Endothelial cell of umbilical vein (primary cell): Measurements from ENCODE around the gene HLA-DMA. TPM values are rescaled to one million over a fixed set of nuclear protein-coding genes. Genes with fewer than 3 reads are reported as not detected.

ENCODE experiments used
- BruUV-seq: library from RNA; stranded (reverse); fragments of 400-500 nt; replicated peaks from 2 replicates; lab custom pipeline; 2021; lab: Mats Ljungman, UMichigan
- CTCF ChIA-PET: fragments of 300-600, 350-600 bp; sonication (Branson Sonifier 250); formaldehyde crosslinking; loops from one replicate; lab custom pipeline; 2021; ENCODE audit warnings: antibody characterized with exemption, inconsistent platforms; lab: Charles Lee
- POLR2A ChIA-PET: fragments of 300-600, 350-600 bp; sonication (Branson Sonifier 250); formaldehyde crosslinking; loops from one replicate; lab custom pipeline; 2021; ENCODE audit warnings: antibody characterized with exemption, inconsistent platforms; lab: Charles Lee
- DNase-seq: peaks from one replicate; pipeline ENCODE4 v3.0.0-alpha.2; 2011; ENCODE audit warnings: low read depth, low spot score
- FAIRE-seq: peaks from 2 replicates; lab custom pipeline; 2011; peaks lifted over from hg19 to GRCh38; lab: Jason Lieb, UNC
- H2AFZ ChIP-seq: 2 replicates; pipeline ENCODE4 v1.6.0; 2012; ENCODE audit warnings: low read depth, low read length, control low read depth, inconsistent platforms
- H3K27ac ChIP-seq: 2 replicates; pipeline ENCODE4 v1.5.1; 2011; ENCODE audit warnings: low read depth, mild to moderate bottlenecking, control low read depth, low read length, moderate library complexity; ENCODE audit not compliant: insufficient read depth
- H3K27me3 ChIP-seq, 2 experiments: 2 replicates each; pipeline versions ENCODE4 v1.6.0 to v1.6.1; 2011; ENCODE audit warnings: low read length in 2 of 2, mixed read lengths in 1 of 2; ENCODE audit not compliant: control insufficient read depth in 2 of 2, insufficient read depth in 2 of 2
- H3K36me3 ChIP-seq, 2 experiments: 2 replicates in 1 of 2; 3 replicates in 1 of 2; pipeline ENCODE4 v1.5.1; 2011; ENCODE audit warnings: low read length in 2 of 2, mild to moderate bottlenecking in 1 of 2, moderate library complexity in 1 of 2; ENCODE audit not compliant: control insufficient read depth in 2 of 2, insufficient read depth in 2 of 2; ENCODE audit errors: extremely low read depth in 1 of 2
- H3K4me1 ChIP-seq: 3 replicates; pipeline ENCODE4 v1.5.1; 2011; ENCODE audit warnings: mild to moderate bottlenecking, low read length; ENCODE audit not compliant: control insufficient read depth, insufficient read depth; ENCODE audit errors: extremely low read depth
- H3K4me2 ChIP-seq: 2 replicates; pipeline ENCODE4 v1.6.1; 2011; ENCODE audit warnings: low read length, control low read depth, mixed read lengths; ENCODE audit not compliant: insufficient read depth
- H3K4me3 ChIP-seq, 3 experiments: fragments of 200-600 bp in 1 of 3; sonication (generic), shearing (Covaris generic) in 1 of 3; replicated peaks in 1 of 3; 2 replicates each; pipeline ENCODE4 v1.5.1; 2011 to 2016; ENCODE audit warnings: control low read depth in 3 of 3, low read length in 3 of 3, mild to moderate bottlenecking in 2 of 3, inconsistent platforms in 1 of 3, low read depth in 1 of 3, moderate library complexity in 1 of 3; ENCODE audit not compliant: insufficient read depth in 1 of 3
- H3K79me2 ChIP-seq: 2 replicates; pipeline ENCODE4 v1.6.0; 2012; ENCODE audit warnings: low read length, inconsistent platforms; ENCODE audit not compliant: control insufficient read depth, insufficient read depth
- H3K9ac ChIP-seq: replicated peaks from 2 replicates; pipeline ENCODE3; 2011; ENCODE audit warnings: low read length, control low read depth; ENCODE audit not compliant: insufficient read depth; ENCODE audit errors: extremely low read depth
- H3K9me1 ChIP-seq: replicated peaks from 3 replicates; pipeline ENCODE4 v1.6.0; 2011; ENCODE audit warnings: mild to moderate bottlenecking, low read length; ENCODE audit not compliant: control insufficient read depth, insufficient read depth; ENCODE audit errors: extremely low read depth
- H3K9me3 ChIP-seq: replicated peaks from 2 replicates; pipeline ENCODE4 v1.5.1; 2012; ENCODE audit warnings: low read length, inconsistent platforms; ENCODE audit not compliant: control insufficient read depth, insufficient read depth
- H4K20me1 ChIP-seq: replicated peaks from 2 replicates; pipeline ENCODE3; 2011; ENCODE audit warnings: mild to moderate bottlenecking, low read length; ENCODE audit not compliant: control insufficient read depth, insufficient read depth; ENCODE audit errors: extremely low read depth
- GATA2 ChIP-seq: IDR thresholded peaks from 2 replicates; pipeline ENCODE4 v1.7.0; 2011; ENCODE audit warnings: low read depth, mild to moderate bottlenecking, moderate library complexity, mixed read lengths, low read length; ENCODE audit not compliant: insufficient read length, insufficient read depth
- JUN ChIP-seq: IDR thresholded peaks from 2 replicates; pipeline ENCODE4 v1.6.1; 2011; ENCODE audit warnings: borderline replicate concordance, low read depth; ENCODE audit not compliant: insufficient read length, insufficient read depth
- POLR2A ChIP-seq: IDR thresholded peaks from 2 replicates; pipeline ENCODE4 v1.6.1; 2012; ENCODE audit warnings: low read depth, mild to moderate bottlenecking, control low read depth, low read length
- dilution Hi-C: fragments of 300-500 bp; cut with MboI; formaldehyde crosslinking; loops from one replicate; pipeline ENCODE4 v1.15.0; 2019; ENCODE audit warnings: low sequenced_read_pairs; ENCODE audit not compliant: extremely low pct_ligation_motif_present
- intact Hi-C: fragments of 100-400 bp; cut with micrococcal nuclease; formaldehyde crosslinking; loops from one replicate; pipeline ENCODE4 v1.10.0; 2022
- polyA plus RNA-seq, 4 experiments: library from polyadenylated mRNA; depleted of rRNA in 3 of 4; stranded (reverse) in 3 of 4; unstranded in 1 of 4; fragments of >200 nt; gene quantifications; 2 replicates each; pipeline versions ENCODE4 v1.2.1 to v1.2.3, GENCODE V29; 2011 to 2012; ENCODE audit warnings: missing spikeins in 1 of 4
- total RNA-seq: library from RNA; stranded (reverse); gene quantifications from 2 replicates; pipeline ENCODE4 v1.2.3, GENCODE V29; 2021
- TF ChIP-seq, protein P1 (sequence below): IDR thresholded peaks from 2 replicates; pipeline ENCODE4 v1.6.1; 2011; ENCODE audit not compliant: insufficient read depth, insufficient read length

HLA-DMA gene
- total and polyA plus RNA-seq, 2 donors (not counting 3 experiments of a cell fraction or from before 2014, with no cell fraction given), result 1.2 to 7.7 TPM

- BruUV-seq, result no TSS peak
- ChIA-PET CTCF (no interaction called here), POLR2A (interaction anchor here (0.5 kb wide), 1 partner anchor 62 kb away, joined by 4 read pairs; the partner anchor contains the start of gene BRD2)
- Histone ChIP-seq H4K20me1 (no peaks in the 10 kb centered on the region), H3K4me1 (no peaks in the 10 kb centered on the region), H3K79me2 (no peaks in the 10 kb centered on the region), H2AFZ (no peak overlapping the region), H3K27me3 (peaks cover 0 to 2% of the 10 kb centered on the region in 2 experiments), H3K36me3 (no peaks in the 10 kb centered on the region), H3K9me3 (no peaks in the 10 kb centered on the region), H3K9ac (no peak overlapping the region), H3K9me1 (no peaks in the 10 kb centered on the region), H3K4me2 (no peak overlapping the region), H3K27ac (no peak overlapping the region), H3K4me3 (no peak overlapping the region)
- TF ChIP-seq JUN (no peak), GATA2 (no peak), POLR2A (no peak)
- TF ChIP-seq, protein P1, sequence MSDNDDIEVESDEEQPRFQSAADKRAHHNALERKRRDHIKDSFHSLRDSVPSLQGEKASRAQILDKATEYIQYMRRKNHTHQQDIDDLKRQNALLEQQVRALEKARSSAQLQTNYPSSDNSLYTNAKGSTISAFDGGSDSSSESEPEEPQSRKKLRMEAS, result no peak
- intact Hi-C loops (no loop called here), dilution Hi-C loops (no loop called here)
- no peak for DNase-seq
- no peak for FAIRE-seq
Measured at GRCh38 chr6:32906539-32906938, 46.4 kb downstream of the HLA-DMA start.

DNA sequence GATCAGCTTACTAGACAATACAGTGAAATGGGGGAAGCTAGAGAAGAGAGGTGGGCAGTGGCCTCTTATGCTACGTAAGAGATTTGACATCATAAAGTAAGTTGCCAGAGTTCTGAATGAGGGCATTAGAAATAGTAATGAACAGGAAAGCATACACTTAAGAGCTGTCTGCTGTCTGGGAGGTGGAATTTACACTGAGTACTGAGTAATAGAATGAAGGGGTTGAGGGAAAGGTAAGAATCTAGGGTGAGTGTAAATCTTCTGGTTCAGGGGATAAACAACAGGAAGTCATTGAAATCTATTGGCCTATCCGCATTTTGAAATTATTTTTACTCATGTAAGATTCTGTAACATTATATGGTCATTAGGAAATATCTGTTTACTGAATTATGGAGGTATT, 47.8 kb downstream of the HLA-DMA start:
- H3K27ac ChIP-seq, result no peak overlapping the region
- TF ChIP-seq JUN (no peak), POLR2A (no peak)
- dilution Hi-C loops (no loop called here), intact Hi-C loops (no loop called here)
- H3K36me3 ChIP-seq, result no peaks in the 10 kb centered on the region
- DNase-seq (no peak), FAIRE-seq (no peak)
- no peaks in the 10 kb centered on the region for H3K9me1 ChIP-seq
- H3K4me1 ChIP-seq, result no peaks in the 10 kb centered on the region
- POLR2A ChIA-PET, result no interaction called here
- no peak overlapping the region for H3K4me3 ChIP-seq
- no TSS peak for BruUV-seq
- H3K9ac ChIP-seq, result no peak overlapping the region
- CTCF ChIA-PET, result interaction anchor here (0.6 to 2.9 kb wide), 11 partner anchors 13 to 357 kb away, joined by 3 to 19 read pairs (median 3); partner anchors contain the start of gene HLA-DMA
- no peaks in the 10 kb centered on the region for H3K27me3 ChIP-seq
- H2AFZ ChIP-seq, result no peak overlapping the region
- H4K20me1 ChIP-seq, result no peaks in the 10 kb centered on the region
- no peak overlapping the region for H3K4me2 ChIP-seq
- no peaks in the 10 kb centered on the region for H3K9me3 ChIP-seq
- H3K79me2 ChIP-seq, result no peaks in the 10 kb centered on the region
